A673 (cell line): ENCODE data around the gene RPL29. TPM values are rescaled to one million over a fixed set of nuclear protein-coding genes. Genes with fewer than 3 reads are reported as not detected.

Experiments
- BruUV-seq: library from RNA; stranded (reverse); fragments of 400-500 nt; replicated peaks from 2 replicates; lab custom pipeline; 2021; lab: Mats Ljungman, UMichigan
- CTCF ChIA-PET: fragments of 300-600 bp; sonication (Branson Sonifier 250); formaldehyde crosslinking; loops from one replicate; lab custom pipeline; 2022; ENCODE audit warnings: antibody characterized with exemption; lab: Charles Lee
- POLR2A ChIA-PET: fragments of 300-600 bp; sonication (Branson Sonifier 250); formaldehyde crosslinking; loops from one replicate; lab custom pipeline; 2022; ENCODE audit warnings: antibody characterized with exemption; ENCODE audit not compliant: low non-redundant PET; lab: Charles Lee
- DNase-seq: peaks from one replicate; pipeline ENCODE4 v3.0.0-alpha.2; 2015; ENCODE audit warnings: low spot score
- H3K27ac ChIP-seq: fragments of 200-600 bp; sonication (generic); 2 replicates; pipeline ENCODE4 v1.5.1; 2016; ENCODE audit warnings: mixed run types, low read depth, mild to moderate bottlenecking, mixed read lengths, antibody characterized with exemption, low read length; ENCODE audit not compliant: poor library complexity, severe bottlenecking
- H3K27me3 ChIP-seq: fragments of 200-600 bp; sonication (generic); replicated peaks from 2 replicates; pipeline ENCODE4 v1.6.1; 2017; ENCODE audit warnings: mixed run types, low read depth, mild to moderate bottlenecking, mixed read lengths, antibody characterized with exemption, low read length; ENCODE audit not compliant: insufficient read depth, poor library complexity
- H3K36me3 ChIP-seq: fragments of 200-600 bp; sonication (generic); 2 replicates; pipeline ENCODE4 v1.6.1; 2016; ENCODE audit warnings: mixed run types, mild to moderate bottlenecking, mixed read lengths, antibody characterized with exemption, low read length; ENCODE audit not compliant: insufficient read depth, poor library complexity, severe bottlenecking
- H3K4me1 ChIP-seq: fragments of 200-600 bp; sonication (generic); 2 replicates; pipeline ENCODE4 v1.6.1; 2017; ENCODE audit warnings: mixed run types, mild to moderate bottlenecking, mixed read lengths, antibody characterized with exemption, low read length; ENCODE audit not compliant: insufficient read depth, poor library complexity, severe bottlenecking
- H3K4me3 ChIP-seq: fragments of 200-600 bp; sonication (generic); 2 replicates; pipeline ENCODE4 v1.5.1; 2016; ENCODE audit warnings: low read depth, mixed run types, mild to moderate bottlenecking, mixed read lengths, low read length; ENCODE audit not compliant: poor library complexity, severe bottlenecking
- H3K9me3 ChIP-seq: fragments of 200-600 bp; sonication (generic); 2 replicates; pipeline ENCODE4 v1.6.1; 2016; ENCODE audit warnings: mixed run types, low read depth, mild to moderate bottlenecking, mixed read lengths, antibody characterized with exemption, low read length; ENCODE audit not compliant: poor library complexity, severe bottlenecking
- CTCF ChIP-seq: fragments of 300-800, 200-600 bp; sonication (generic); conservative IDR thresholded peaks from 2 replicates; pipeline ENCODE4 v1.5.1; 2017; ENCODE audit warnings: low read depth, mild to moderate bottlenecking, antibody characterized with exemption, low read length, moderate library complexity, mixed read lengths
- EZH2 ChIP-seq: fragments of 200-600 bp; sonication (generic); IDR thresholded peaks from 2 replicates; pipeline ENCODE4 v1.6.1; 2017; ENCODE audit warnings: borderline replicate concordance, low read depth, mild to moderate bottlenecking, mixed read lengths, antibody characterized with exemption, low read length; ENCODE audit not compliant: poor library complexity, severe bottlenecking
- intact Hi-C: fragments of 100-400 bp; cut with micrococcal nuclease; formaldehyde crosslinking; loops from one replicate; pipeline ENCODE4 v1.10.0; 2022; ENCODE audit not compliant: unreplicated experiment
- total RNA-seq: library from RNA; stranded (reverse); gene quantifications from 2 replicates; pipeline ENCODE4 v1.2.3, GENCODE V29; 2021

Gene RPL29
- total RNA-seq, 1 experiment from 2014 or later: 624 TPM

DNA sequence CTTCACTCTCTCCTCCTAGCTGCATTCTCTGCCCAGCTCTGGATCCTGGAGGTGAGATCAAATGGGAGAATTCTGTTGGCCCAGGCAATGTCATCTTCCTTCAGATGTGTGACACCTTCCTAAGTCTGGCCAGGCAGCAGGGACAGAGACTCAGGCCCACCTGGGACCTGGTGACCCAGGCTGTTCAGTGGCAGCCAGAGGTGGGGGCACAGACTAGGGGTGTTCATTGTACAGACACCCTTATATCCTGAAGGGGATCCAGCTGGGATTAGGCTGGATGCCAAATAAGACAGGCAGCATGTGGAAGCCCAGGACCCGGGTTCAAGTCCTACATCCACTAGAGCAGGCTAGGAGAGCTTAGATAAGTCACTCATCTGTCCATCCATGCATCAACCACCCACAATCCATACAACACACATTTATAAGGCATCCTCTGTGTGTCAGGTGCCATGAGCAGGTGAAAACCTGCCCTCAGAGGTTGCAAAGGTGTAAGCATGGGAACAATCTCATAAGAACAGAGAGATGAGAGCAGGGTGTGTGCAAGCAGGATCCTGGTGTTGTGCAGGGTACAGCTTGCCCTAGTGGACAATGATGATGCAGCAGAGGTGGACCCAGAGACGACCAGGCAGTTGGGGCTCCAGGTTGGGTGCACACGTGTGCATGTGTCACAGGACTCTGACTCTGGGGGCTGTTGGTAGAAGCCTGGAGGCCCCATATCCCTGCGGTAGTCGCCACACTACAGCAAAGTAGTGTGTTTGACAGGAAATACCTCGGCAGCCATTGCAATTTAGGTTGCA, 18.3 kb upstream of the RPL29 start:
- ChIA-PET POLR2A (interaction anchor here (0.6 kb wide), 1 partner anchor 23 kb away, joined by 3 read pairs; no protein-coding TSS in a partner anchor), CTCF (no interaction called here)
- no peak for DNase-seq
- BruUV-seq: no TSS peak
- no peaks in the 10 kb centered on the region for H3K4me1 ChIP-seq
- H3K4me3 ChIP-seq: no peak overlapping the region
- intact Hi-C loops: no loop called here
- no peak for TF ChIP-seq CTCF
- TF ChIP-seq EZH2: no peak
- no peak overlapping the region for H3K27ac ChIP-seq
- H3K27me3 ChIP-seq: no peaks in the 10 kb centered on the region
- H3K36me3 ChIP-seq: no peaks in the 10 kb centered on the region
- no peaks in the 10 kb centered on the region for H3K9me3 ChIP-seq

GRCh38 chr3:52012699-52013098, 17.0 kb upstream of the RPL29 start:
- DNase-seq: no peak
- Histone ChIP-seq H3K27me3 (no peaks in the 10 kb centered on the region), H3K4me3 (no peak overlapping the region), H3K9me3 (no peaks in the 10 kb centered on the region), H3K36me3 (no peaks in the 10 kb centered on the region), H3K4me1 (no peaks in the 10 kb centered on the region), H3K27ac (no peak overlapping the region)
- intact Hi-C loops: no loop called here
- TF ChIP-seq CTCF: no peak
- no peak for TF ChIP-seq EZH2
- POLR2A ChIA-PET: interaction anchor here (0.6 kb wide), 1 partner anchor 29 kb away, joined by 4 read pairs; no protein-coding TSS in a partner anchor
- BruUV-seq: no TSS peak
- CTCF ChIA-PET: no interaction called here

- H3K4me3 ChIP-seq: no peak overlapping the region
- BruUV-seq: no TSS peak
- ChIA-PET POLR2A (no interaction called here), CTCF (no interaction called here)
- intact Hi-C loops: no loop called here
- H3K36me3 ChIP-seq: no peaks in the 10 kb centered on the region
- no peak overlapping the region for H3K27ac ChIP-seq
- H3K27me3 ChIP-seq: no peaks in the 10 kb centered on the region
- no peak for TF ChIP-seq CTCF
- TF ChIP-seq EZH2: no peak
- DNase-seq: no peak
- H3K4me1 ChIP-seq: peaks cover 9% of the 10 kb centered on the region
- no peaks in the 10 kb centered on the region for H3K9me3 ChIP-seq
These were observed 14.7 kb upstream of the RPL29 start for GRCh38 chr3:52010431-52010830.
